ENCODE results near the gene DUT.

Gene DUT

GRCh38 chr15:48371961-48372360 is 40.7 kb downstream of the DUT start:
- no peak for DNase-seq

DNA sequence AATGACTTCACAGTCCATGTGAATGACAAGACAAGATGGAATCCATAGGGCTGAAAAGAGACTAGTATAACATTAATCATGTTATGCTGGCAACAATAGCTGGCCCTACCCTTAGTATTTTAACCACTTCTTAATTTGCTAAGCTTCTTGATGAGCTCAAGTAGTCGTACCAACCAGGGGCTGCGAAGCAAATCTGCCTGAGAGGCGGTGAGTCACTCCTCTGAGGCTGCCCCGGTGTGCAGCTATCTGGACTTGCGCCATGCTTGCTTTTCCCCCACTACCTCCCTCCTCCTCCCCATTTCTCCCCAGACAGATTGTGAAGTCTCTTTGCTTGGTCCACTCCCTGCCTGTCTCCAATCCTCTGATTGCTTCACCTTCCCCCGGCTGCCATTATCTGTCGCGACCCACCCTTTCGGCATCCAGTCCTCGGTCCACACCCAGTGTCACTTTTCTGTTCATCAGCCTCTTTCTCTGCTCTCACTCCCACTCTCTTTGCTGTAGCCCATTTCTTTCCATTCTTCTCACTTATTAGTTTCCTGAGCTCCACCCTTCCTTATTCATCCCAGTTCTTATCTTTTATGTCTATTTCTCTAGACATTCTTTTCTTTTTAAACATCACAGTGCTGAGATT is 42.7 kb downstream of the DUT start:
- DNase-seq: no peak

GRCh38 chr15:48374472-48374871 is 43.2 kb downstream of the DUT start:
- DNase-seq: no peak

DNA sequence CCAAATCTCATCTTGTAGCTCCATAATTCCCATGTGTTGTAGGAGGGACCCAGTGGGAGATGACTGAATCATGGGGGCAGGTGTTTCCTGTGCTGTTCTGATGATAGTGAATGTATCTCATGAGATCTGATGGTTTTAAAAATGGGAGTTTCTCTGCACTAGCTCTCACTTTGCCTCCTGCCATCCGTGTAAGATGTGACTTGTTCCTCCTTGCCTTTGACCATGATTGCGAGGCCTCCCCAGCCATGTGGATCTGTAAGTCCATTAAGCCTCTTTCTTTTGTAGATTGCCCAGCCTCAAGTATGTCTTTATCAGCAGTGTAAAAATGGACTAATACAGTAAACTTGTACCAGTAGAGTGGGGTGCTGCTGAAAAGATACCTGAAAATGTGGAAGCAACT is 44.5 kb downstream of the DUT start:
- DNase-seq: no peak

DNA sequence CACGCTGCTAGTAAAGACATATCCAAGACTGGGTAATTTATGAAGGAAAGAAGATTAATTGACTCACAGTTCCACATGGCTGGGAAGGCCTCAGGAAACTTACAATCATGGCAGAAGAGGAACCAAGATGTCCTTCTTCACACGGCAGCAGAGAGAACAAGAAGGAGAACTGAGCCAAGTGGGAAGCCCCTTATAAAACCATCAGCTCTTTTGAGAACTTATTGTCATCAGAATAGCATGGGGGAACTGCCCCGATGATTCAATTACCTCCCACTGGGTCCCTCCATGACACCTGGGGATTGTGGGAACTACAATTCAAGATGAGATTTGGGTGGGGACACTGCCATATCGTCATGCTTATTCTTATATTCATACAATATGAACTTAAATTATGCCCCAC is 49.0 kb downstream of the DUT start:
- no peak for DNase-seq

DNA sequence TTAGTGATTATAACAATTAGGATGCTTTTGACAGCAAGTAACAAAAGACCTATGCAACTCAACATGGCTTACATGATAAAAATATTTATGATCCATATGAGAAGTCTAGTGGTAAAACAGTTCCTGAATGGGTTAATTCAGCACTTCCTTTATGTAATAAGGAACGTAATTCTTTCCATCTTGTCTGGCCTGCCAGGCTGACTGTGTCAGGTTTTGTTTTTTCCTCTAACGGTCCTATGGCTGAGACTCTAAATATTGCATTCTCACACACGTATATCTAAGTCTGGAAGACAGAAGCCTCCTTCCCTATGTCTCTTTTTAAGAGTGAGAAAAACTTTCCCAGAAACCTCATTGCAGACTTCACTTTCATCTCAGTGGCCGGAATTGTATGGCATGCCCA is 50.6 kb downstream of the DUT start:
- no peak for DNase-seq

DNA sequence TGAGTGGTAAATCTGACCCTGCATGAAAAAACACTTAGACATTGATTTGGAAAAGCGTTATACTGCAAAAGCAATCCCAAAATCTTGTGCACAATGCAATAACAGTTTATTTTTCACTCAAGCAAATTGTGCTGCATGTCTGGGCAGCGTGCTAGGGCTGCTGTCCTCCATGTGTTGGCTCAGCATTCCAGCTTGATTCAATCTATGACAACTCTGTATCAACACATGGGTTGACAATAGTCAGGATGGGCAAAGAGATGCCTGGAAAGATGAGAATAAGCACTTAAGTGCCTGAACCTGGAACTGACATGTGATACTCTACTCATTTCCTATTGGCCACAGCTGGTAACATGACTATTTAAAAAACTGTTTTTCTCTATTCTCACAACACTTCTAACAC is 51.8 kb downstream of the DUT start:
- no peak for DNase-seq

DNA sequence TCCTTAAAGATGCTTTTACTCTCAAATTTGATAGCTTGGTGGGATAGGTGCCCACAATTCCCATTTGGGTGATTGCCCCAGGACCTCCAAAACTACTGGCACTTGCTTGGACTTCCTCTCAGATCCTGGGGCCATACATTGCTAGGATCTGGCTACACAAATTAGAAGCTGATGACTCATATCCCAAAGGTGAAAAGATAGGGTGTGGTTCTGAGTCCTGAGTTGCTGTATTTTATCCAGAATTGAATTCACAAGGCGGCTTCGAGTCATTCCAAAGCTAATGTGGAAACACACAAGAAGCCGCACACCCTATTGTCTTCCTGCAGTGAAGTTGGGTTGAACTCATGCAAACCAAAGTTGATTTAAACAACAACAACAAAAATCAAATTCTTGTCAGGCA is 53.4 kb downstream of the DUT start:
- no peak for DNase-seq

DNA sequence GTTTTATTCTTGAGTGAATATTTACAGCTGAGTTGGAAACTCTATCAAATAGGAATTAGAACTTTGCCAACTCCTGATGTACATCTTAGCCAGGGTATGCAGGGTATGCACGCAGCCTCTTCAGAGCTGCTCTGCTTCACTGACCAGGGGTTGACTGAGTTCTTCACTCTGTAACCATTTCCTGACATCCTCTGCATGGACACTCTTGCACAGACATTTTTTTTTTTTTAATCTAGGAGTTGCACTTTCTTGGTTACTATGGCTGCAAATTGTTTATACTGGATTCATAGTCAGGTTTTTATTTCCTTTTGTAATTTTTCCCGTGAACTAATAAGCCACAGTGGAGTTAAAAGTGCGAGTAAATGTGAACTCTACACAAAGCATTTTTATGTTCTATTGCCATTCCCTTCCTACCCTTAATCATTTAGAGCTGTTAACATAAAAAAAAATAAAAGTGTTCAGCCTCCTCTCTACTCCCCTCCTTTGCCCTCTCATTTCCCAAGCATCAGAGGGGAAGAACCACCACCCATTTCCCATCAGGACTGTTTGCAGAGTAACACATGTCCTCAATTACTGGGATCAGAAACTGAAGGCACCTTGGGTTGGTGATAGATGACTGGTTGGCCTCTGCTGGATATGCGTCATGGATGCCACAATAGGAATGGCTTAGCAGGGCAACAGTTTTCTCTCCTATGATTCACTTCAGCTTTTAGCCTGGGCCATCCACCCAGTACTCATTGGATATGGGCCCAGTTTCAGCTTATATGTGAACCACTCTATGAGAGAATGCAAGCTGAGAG is 54.0 kb downstream of the DUT start:
- DNase-seq: no peak

DNA sequence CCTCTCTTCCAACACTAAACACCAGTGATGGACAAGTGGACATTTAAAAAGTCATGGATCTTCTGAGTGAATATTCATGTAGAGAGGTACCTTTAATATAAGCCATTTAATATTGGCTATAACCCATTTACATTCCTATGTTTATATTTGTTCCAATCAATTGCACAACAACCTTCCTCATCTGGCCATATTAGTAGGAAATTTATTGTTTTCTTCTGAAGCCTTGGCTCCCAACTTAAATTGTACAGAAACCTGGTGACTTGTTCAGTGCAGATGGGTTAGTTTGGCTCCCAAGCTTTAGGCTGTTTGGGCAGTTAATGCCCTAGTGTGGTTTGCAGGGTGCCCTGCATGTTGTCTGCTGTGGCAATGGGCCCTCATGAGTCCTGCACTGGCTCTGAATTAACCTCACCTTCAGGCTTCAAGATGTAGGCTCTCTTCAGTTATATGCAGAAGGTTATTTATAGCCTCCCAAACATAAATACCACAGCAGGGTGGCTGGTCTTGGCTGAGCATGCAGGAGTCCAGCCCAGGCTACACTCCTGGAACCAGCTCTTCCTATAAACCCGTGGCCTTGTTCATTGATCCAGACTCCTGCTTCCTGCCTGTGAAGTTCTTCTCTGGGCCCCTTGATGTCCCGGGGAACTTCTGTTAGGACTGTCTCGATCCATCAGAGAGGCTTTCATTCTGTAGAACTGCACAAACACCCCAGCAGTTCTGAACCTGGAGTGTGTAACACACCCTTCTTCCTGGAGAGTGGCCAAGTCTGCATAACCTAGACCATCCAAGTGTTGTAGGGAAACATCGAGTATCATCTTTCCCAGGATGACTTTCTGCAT is 57.0 kb downstream of the DUT start:
- no peak for DNase-seq

DNA sequence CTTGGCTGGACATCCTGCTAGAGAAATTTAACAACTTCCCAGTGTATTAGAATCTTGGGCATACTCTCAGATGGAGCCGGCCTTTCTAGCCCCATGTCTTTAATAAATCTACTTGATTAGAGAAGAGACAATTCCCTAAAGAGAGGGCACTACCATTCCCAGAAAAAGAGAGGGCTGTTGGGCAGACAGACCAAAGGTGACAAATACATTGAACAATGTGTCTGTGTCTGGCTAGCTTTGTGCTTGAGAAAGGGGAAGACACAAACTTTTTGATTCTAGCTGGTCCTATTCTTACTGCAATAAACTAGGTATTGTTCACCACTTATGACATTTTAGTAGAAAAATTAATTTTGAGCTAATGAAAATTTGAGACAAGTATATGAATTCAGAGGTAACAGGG is 57.7 kb downstream of the DUT start:
- no peak for DNase-seq

DNA sequence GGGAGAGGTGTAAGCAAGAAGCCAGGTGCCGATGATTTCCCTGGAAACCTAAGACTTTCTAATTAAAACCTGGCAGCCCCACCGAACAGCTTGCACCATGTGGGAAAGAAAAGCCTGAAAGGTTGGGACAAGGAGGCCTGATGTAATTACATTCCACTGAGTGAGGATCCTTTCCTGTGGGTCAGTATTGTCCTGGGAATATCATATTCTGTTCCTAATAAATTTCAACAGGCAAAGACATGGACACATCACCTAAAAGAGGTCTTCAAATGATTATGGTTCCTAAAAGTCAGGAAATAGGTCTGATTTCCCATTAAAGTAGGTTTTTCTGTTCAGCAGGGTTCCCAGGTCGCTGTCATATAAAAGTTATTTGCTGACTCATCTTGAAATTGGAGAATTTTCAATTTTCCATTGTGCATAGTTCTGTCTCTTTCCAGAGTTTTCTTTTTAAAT is 58.5 kb downstream of the DUT start:
- DNase-seq: no peak

- DNase-seq: no peak
Measured at GRCh38 chr15:48391950-48392349, 60.7 kb downstream of the DUT start.

DNA sequence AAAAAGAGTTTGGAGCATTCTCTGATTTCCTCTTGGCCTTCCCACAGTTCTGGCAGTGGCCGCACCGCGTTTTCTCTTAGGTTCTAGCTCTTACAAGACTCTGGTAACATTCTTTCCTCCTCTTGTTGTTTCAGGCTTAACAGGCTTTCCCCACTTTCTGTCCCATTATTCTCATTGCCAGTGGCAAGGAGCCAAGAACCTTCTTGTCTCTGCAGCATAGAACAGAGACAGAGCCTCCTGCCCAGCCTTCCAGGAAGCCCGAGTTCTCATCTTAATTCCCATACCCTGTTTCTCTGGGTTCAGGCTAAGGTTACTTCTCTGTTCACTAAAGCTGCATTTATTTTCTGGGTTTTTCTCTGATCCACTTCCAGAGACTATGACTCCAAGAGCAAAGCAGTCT is 61.1 kb downstream of the DUT start:
- no peak for DNase-seq

Data from SIG-M5 (cell line).